H1 (cell line): Measurements from ENCODE around the gene COL19A1. TPM values are rescaled to one million over a fixed set of nuclear protein-coding genes. Genes with fewer than 3 reads are reported as not detected.

Experiments used
- CTCF ChIA-PET: fragments of 300-600 bp; sonication (Branson Sonifier 250); formaldehyde crosslinking; loops from one replicate; lab custom pipeline; 2021; ENCODE audit not compliant: partially characterized antibody; lab: Charles Lee
- POLR2A ChIA-PET: fragments of 300-600 bp; sonication (Branson Sonifier 250); formaldehyde crosslinking; loops from one replicate; lab custom pipeline; 2021; ENCODE audit warnings: inconsistent platforms; ENCODE audit not compliant: partially characterized antibody; lab: Charles Lee
- DNase-seq, 2 experiments: peaks; one replicate each; pipeline versions ENCODE4 v3.0.0 to v3.0.0-alpha.2; 2010 to 2022; ENCODE audit warnings: low spot score in 2 of 2, low read depth in 1 of 2, mixed read lengths in 1 of 2
- FAIRE-seq: peaks from 2 replicates; lab custom pipeline; 2011; peaks lifted over from hg19 to GRCh38; lab: Jason Lieb, UNC
- H2AFZ ChIP-seq: 2 replicates; pipeline ENCODE4 v1.8.1; 2012; ENCODE audit warnings: low read length, inconsistent platforms
- H2AK5ac ChIP-seq: 2 replicates; pipeline ENCODE4 v1.6.1; 2013; ENCODE audit warnings: low read depth, low read length
- H2BK120ac ChIP-seq: replicated peaks from 2 replicates; pipeline ENCODE3; 2013; ENCODE audit warnings: low read depth, low read length, inconsistent platforms
- H2BK12ac ChIP-seq: 2 replicates; pipeline ENCODE4 v1.6.1; 2013; ENCODE audit warnings: low read depth, low read length
- H2BK15ac ChIP-seq: 2 replicates; pipeline ENCODE4 v1.6.1; 2013; ENCODE audit warnings: low read length
- H2BK20ac ChIP-seq: 2 replicates; pipeline ENCODE4 v1.6.1; 2013; ENCODE audit warnings: low read length
- H2BK5ac ChIP-seq: 2 replicates; pipeline ENCODE4 v1.6.1; 2013; ENCODE audit warnings: low read depth, low read length
- H3K14ac ChIP-seq: 2 replicates; pipeline ENCODE4 v1.6.1; 2013; ENCODE audit warnings: inconsistent platforms; ENCODE audit not compliant: insufficient read length
- H3K18ac ChIP-seq: 2 replicates; pipeline ENCODE4 v1.6.1; 2013; ENCODE audit warnings: low read length; ENCODE audit errors: extremely low read depth
- H3K23ac ChIP-seq: 2 replicates; pipeline ENCODE4 v1.6.1; 2013; ENCODE audit warnings: inconsistent platforms; ENCODE audit not compliant: insufficient read length
- H3K23me2 ChIP-seq: 2 replicates; pipeline ENCODE4 v1.6.1; 2013; ENCODE audit warnings: low read depth, low read length
- H3K27ac ChIP-seq: 2 replicates; pipeline ENCODE4 v1.6.1; 2011; ENCODE audit warnings: low read depth, low read length, inconsistent platforms
- H3K27me3 ChIP-seq, 4 experiments: replicated peaks in 1 of 4; 1 replicate in 1 of 4; 2 replicates in 3 of 4; pipeline versions ENCODE4 v1.6.1 to v1.8.1; 2011 to 2013; ENCODE audit warnings: low read length in 3 of 4, mild to moderate bottlenecking in 3 of 4, inconsistent platforms in 2 of 4, mixed read lengths in 2 of 4, moderate library complexity in 1 of 4; ENCODE audit not compliant: control insufficient read depth in 3 of 4, insufficient read depth in 3 of 4; ENCODE audit errors: extremely low read depth in 1 of 4
- H3K36me3 ChIP-seq, 4 experiments: 2 replicates each; pipeline versions ENCODE4 v1.6.1 to v1.8.1; 2011 to 2013; ENCODE audit warnings: mild to moderate bottlenecking in 4 of 4, low read length in 3 of 4, moderate library complexity in 2 of 4, control low read depth in 1 of 4, inconsistent platforms in 1 of 4; ENCODE audit not compliant: insufficient read depth in 4 of 4, control insufficient read depth in 2 of 4
- H3K4ac ChIP-seq: replicated peaks from 2 replicates; pipeline ENCODE3; 2013; ENCODE audit warnings: low read length, low read depth, mixed read lengths, inconsistent platforms; ENCODE audit not compliant: insufficient read length
- H3K4me1 ChIP-seq, 4 experiments: replicated peaks in 1 of 4; 1 replicate in 1 of 4; 2 replicates in 3 of 4; pipeline versions ENCODE4 v1.6.1 to v1.8.1; 2011 to 2013; ENCODE audit warnings: low read length in 3 of 4, inconsistent platforms in 2 of 4, mixed read lengths in 1 of 4; ENCODE audit not compliant: insufficient read depth in 4 of 4, control insufficient read depth in 3 of 4
- H3K4me2 ChIP-seq, 2 experiments: 2 replicates each; pipeline versions ENCODE4 v1.6.1 to v1.8.1; 2011 to 2013; ENCODE audit warnings: low read depth in 2 of 2, low read length in 2 of 2, control low read depth in 1 of 2, inconsistent platforms in 1 of 2, mild to moderate bottlenecking in 1 of 2; ENCODE audit not compliant: insufficient read depth in 1 of 2
- H3K4me3 ChIP-seq, 4 experiments: fragments of 200-600, 300-600 bp in 1 of 4; sonication (generic), shearing (Covaris generic), sonication (Bioruptor Twin) in 1 of 4; 2 replicates each; pipeline versions ENCODE4 v1.5.1 to v1.8.1; 2011 to 2016; ENCODE audit warnings: low read length in 4 of 4, low read depth in 3 of 4, control low read depth in 2 of 4, inconsistent platforms in 2 of 4, mild to moderate bottlenecking in 2 of 4, mixed read lengths in 1 of 4, moderate library complexity in 1 of 4; ENCODE audit not compliant: insufficient read depth in 2 of 4; ENCODE audit errors: extremely low read depth in 1 of 4
- H3K56ac ChIP-seq: replicated peaks from 2 replicates; pipeline ENCODE3; 2013; ENCODE audit warnings: low read depth, mild to moderate bottlenecking, mixed read lengths, low read length, inconsistent platforms; ENCODE audit not compliant: insufficient read length
- H3K79me1 ChIP-seq: 2 replicates; pipeline ENCODE4 v1.6.1; 2013; ENCODE audit warnings: low read depth, low read length, control low read depth
- H3K79me2 ChIP-seq, 2 experiments: 2 replicates each; pipeline versions ENCODE4 v1.6.1 to v1.8.1; 2012 to 2013; ENCODE audit warnings: low read length in 2 of 2, mild to moderate bottlenecking in 2 of 2, inconsistent platforms in 1 of 2; ENCODE audit not compliant: insufficient read depth in 2 of 2, control insufficient read depth in 1 of 2
- H3K9ac ChIP-seq, 4 experiments: replicated peaks in 1 of 4; 1 replicate in 1 of 4; 2 replicates in 3 of 4; pipeline versions ENCODE4 v1.6.1 to v1.8.1; 2011 to 2013; ENCODE audit warnings: low read depth in 3 of 4, low read length in 3 of 4, control low read depth in 2 of 4, mild to moderate bottlenecking in 2 of 4, moderate library complexity in 2 of 4, inconsistent platforms in 1 of 4; ENCODE audit errors: extremely low read depth in 1 of 4
- H3K9me3 ChIP-seq, 2 experiments: 2 replicates each; pipeline versions ENCODE4 v1.6.1 to v1.8.1; 2012 to 2013; ENCODE audit warnings: mild to moderate bottlenecking in 2 of 2, moderate library complexity in 2 of 2, control low read depth in 1 of 2, inconsistent platforms in 1 of 2, low read depth in 1 of 2, low read length in 1 of 2, mixed read lengths in 1 of 2; ENCODE audit not compliant: insufficient read depth in 2 of 2
- H4K20me1 ChIP-seq, 2 experiments: replicated peaks in 1 of 2; 2 replicates each; pipeline versions ENCODE3 to v1.8.1; 2011 to 2013; ENCODE audit warnings: inconsistent platforms in 2 of 2, low read length in 2 of 2, mild to moderate bottlenecking in 1 of 2; ENCODE audit not compliant: insufficient read depth in 2 of 2, control insufficient read depth in 1 of 2
- H4K5ac ChIP-seq: 2 replicates; pipeline ENCODE4 v1.6.1; 2013; ENCODE audit warnings: low read length, low read depth, mixed read lengths, inconsistent platforms; ENCODE audit not compliant: insufficient read length
- H4K8ac ChIP-seq: 2 replicates; pipeline ENCODE4 v1.8.0; 2013; ENCODE audit warnings: mild to moderate bottlenecking, moderate library complexity, low read length, inconsistent platforms; ENCODE audit not compliant: insufficient read depth; ENCODE audit errors: extremely low read depth
- H4K91ac ChIP-seq: replicated peaks from 2 replicates; pipeline ENCODE3; 2013; ENCODE audit warnings: low read length, mixed read lengths, inconsistent platforms; ENCODE audit not compliant: insufficient read length
- CBX5 ChIP-seq: fragments of 300-800, 300-1000 bp; sonication (generic); IDR thresholded peaks from 2 replicates; pipeline ENCODE4 v1.7.1; 2016; ENCODE audit warnings: antibody characterized with exemption, low read length, low read depth
- EP300 ChIP-seq, 2 experiments: IDR thresholded peaks; 1 replicate in 1 of 2; 2 replicates in 1 of 2; pipeline ENCODE4 v1.6.1; 2011 to 2012; ENCODE audit warnings: low read depth in 2 of 2, low read length in 2 of 2, mild to moderate bottlenecking in 2 of 2, borderline replicate concordance in 1 of 2, inconsistent platforms in 1 of 2, moderate library complexity in 1 of 2
- HDAC2 ChIP-seq, 2 experiments: fragments of 300-600 bp in 1 of 2; sonication (generic) in 1 of 2; IDR thresholded peaks; 2 replicates each; pipeline ENCODE4 v1.6.1; 2011 to 2012; ENCODE audit warnings: low read depth in 2 of 2, low read length in 2 of 2, mild to moderate bottlenecking in 2 of 2, moderate library complexity in 2 of 2, borderline replicate concordance in 1 of 2, inconsistent platforms in 1 of 2
- KDM4A ChIP-seq: IDR thresholded peaks from one replicate; pipeline ENCODE4 v1.7.1; 2012; ENCODE audit warnings: low read depth, mild to moderate bottlenecking, moderate library complexity, low read length, inconsistent platforms; ENCODE audit not compliant: severe bottlenecking
- NANOG ChIP-seq: IDR thresholded peaks from 2 replicates; pipeline ENCODE4 v1.6.1; 2011; ENCODE audit warnings: low read length, low read depth, mild to moderate bottlenecking, inconsistent platforms; ENCODE audit not compliant: insufficient read depth, poor library complexity, severe bottlenecking
- POLR2AphosphoS5 ChIP-seq: IDR thresholded peaks from 2 replicates; pipeline ENCODE4 v1.6.1; 2011; ENCODE audit warnings: low read depth, low read length
- RAD21 ChIP-seq, 2 experiments: IDR thresholded peaks in 1 of 2; conservative IDR thresholded peaks in 1 of 2; 2 replicates each; pipeline ENCODE4 v1.6.1; 2011; ENCODE audit warnings: low read depth in 2 of 2, low read length in 2 of 2, improper control_type of control experiment in 1 of 2, inconsistent platforms in 1 of 2, mild to moderate bottlenecking in 1 of 2, moderate library complexity in 1 of 2
- RBBP5 ChIP-seq: IDR thresholded peaks from 2 replicates; pipeline ENCODE4 v1.7.1; 2012; ENCODE audit warnings: low read depth, mild to moderate bottlenecking, inconsistent platforms, low read length, moderate library complexity, borderline replicate concordance
- WGBS, 2 experiments: shearing (Covaris generic) in 1 of 2; methylation state at CpG; one replicate each; pipeline versions ENCODE4 v1.1.6 to v1.1.7; 2013 to 2015; ENCODE audit warnings: low lambda C conversion rate in 2 of 2, mixed read lengths in 2 of 2, inconsistent platforms in 1 of 2, low coverage in 1 of 2, missing lambda C conversion rate in 1 of 2; ENCODE audit not compliant: insufficient replicate concordance in 2 of 2, insufficient coverage in 1 of 2, insufficient read length in 1 of 2; ENCODE audit errors: extremely low coverage in 1 of 2, missing lambda C conversion rate in 1 of 2; 5-methylcytosine and 5-hydroxymethylcytosine counted together
- polyA plus RNA-seq, 7 experiments: library from polyadenylated mRNA; depleted of rRNA in 3 of 7; stranded (reverse) in 5 of 7; unstranded in 2 of 7; fragments of >200 nt in 5 of 7; fragments of 200-250 nt in 2 of 7; gene quantifications; 1 replicate in 5 of 7; 2 replicates in 1 of 7; 4 replicates in 1 of 7; pipeline versions ENCODE4 v1.2.1 to v1.2.3, GENCODE V29; 2011 to 2013; ENCODE audit warnings: missing spikeins in 2 of 7, mixed read lengths in 2 of 7
- total RNA-seq: library from RNA; stranded (reverse); fragmentation: NEBNext Ultra II Directional; extraction: Animal tissue kit (Norgen Biotek cat#: 25700); gene quantifications from 2 replicates; pipeline ENCODE4 v1.2.1, GENCODE V29; 2021
- TF ChIP-seq, protein P1 (sequence below): IDR thresholded peaks from 2 replicates; pipeline ENCODE4 v1.6.1; 2012; ENCODE audit warnings: inconsistent platforms
- TF ChIP-seq, protein P2 (sequence below), 3 experiments: IDR thresholded peaks; 1 replicate in 2 of 3; 2 replicates in 1 of 3; pipeline versions ENCODE4 v1.5.1 to v1.6.1; 2011; ENCODE audit warnings: low read length in 3 of 3, mild to moderate bottlenecking in 3 of 3, inconsistent platforms in 2 of 3, low read depth in 1 of 3, moderate library complexity in 1 of 3; ENCODE audit not compliant: insufficient read depth in 1 of 3; ENCODE audit errors: control extremely low read depth in 1 of 3

Gene COL19A1
- total and polyA plus RNA-seq, 2 of the 8 experiments (the other 6 are each of a cell fraction or from before 2014, with no cell fraction given): not detected

DNA sequence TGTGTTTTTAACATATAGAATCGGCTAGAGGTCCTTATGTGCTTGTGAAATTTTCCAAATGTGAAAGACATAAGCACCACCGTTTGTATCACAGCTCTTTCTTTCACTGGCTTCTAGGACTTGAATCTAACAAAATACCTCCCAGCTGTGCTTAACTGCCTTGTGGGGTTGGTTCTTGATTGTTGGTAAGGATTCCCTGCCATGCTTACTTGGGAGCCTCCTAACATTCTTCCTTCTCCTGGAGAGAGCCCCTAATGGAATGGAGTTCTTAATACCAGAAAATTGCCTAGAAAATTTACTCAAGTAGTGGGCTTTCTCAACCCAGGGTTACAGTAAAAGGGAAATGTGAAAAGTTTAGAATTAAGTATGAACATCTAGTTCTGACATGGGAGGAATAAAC lies 121.2 kb downstream of the COL19A1 start:
- H2BK120ac ChIP-seq: no peak overlapping the region
- no peak overlapping the region for H3K4me3 ChIP-seq
- no peak overlapping the region for H2AK5ac ChIP-seq
- no peak overlapping the region for H2BK5ac ChIP-seq
- ChIA-PET POLR2A (no interaction called here), CTCF (interaction anchor here (1.2 kb wide), 1 partner anchor 22 kb away, joined by 3 read pairs; no protein-coding TSS in a partner anchor)
- no peak overlapping the region for H2BK15ac ChIP-seq
- H3K27me3 ChIP-seq: no peaks in the 10 kb centered on the region
- no peak overlapping the region for H2BK12ac ChIP-seq
- DNase-seq (no peak), FAIRE-seq (no peak)
- H3K36me3 ChIP-seq: no peaks in the 10 kb centered on the region
- H3K23me2 ChIP-seq: no peaks in the 10 kb centered on the region
- H4K8ac ChIP-seq: no peak overlapping the region
- 77% methylated on average over 2 of the region's 2 CpGs; no CpG with 5 or more reads in 1 of the 2 experiments for WGBS, 2 experiments
- no peak overlapping the region for H3K14ac ChIP-seq
- no peak overlapping the region for H3K23ac ChIP-seq
- no peak overlapping the region for H3K4me2 ChIP-seq
- H3K56ac ChIP-seq: no peak overlapping the region
- H3K79me2 ChIP-seq: no peaks in the 10 kb centered on the region
- no peak overlapping the region for H3K4ac ChIP-seq
- no peaks in the 10 kb centered on the region for H3K4me1 ChIP-seq
- H3K9ac ChIP-seq: no peak overlapping the region
- H2AFZ ChIP-seq: peak overlapping the region; percentile 40; the same call in 1 of the 2 replicates
- H3K79me1 ChIP-seq: no peaks in the 10 kb centered on the region
- no peak overlapping the region for H2BK20ac ChIP-seq
- H3K9me3 ChIP-seq: no peaks in the 10 kb centered on the region
- no peak overlapping the region for H4K5ac ChIP-seq
- H3K18ac ChIP-seq: no peak overlapping the region
- no peak overlapping the region for H3K27ac ChIP-seq
- no peak overlapping the region for H4K91ac ChIP-seq
- H4K20me1 ChIP-seq: no peaks in the 10 kb centered on the region
- TF ChIP-seq RAD21 (IDR thresholded peaks at IDR 0.05 in 1 of 2, conservative IDR thresholded peaks at IDR 0.05 in 1 of 2; ENCODE audit: low read depth in 2 of 2, low read length in 2 of 2) (no peak), EP300 (IDR thresholded peaks at IDR 0.05; ENCODE audit: borderline replicate concordance in 1 of 2, low read depth in 2 of 2, low read length in 2 of 2) (no peak), POLR2AphosphoS5 (no peak), HDAC2 (IDR thresholded peaks at IDR 0.05; ENCODE audit: borderline replicate concordance in 1 of 2, low read depth in 2 of 2, low read length in 2 of 2) (no peak), KDM4A (no peak), RBBP5 (no peak), NANOG (no peak), CBX5 (no peak)
- TF ChIP-seq, protein P1, sequence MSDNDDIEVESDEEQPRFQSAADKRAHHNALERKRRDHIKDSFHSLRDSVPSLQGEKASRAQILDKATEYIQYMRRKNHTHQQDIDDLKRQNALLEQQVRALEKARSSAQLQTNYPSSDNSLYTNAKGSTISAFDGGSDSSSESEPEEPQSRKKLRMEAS: no peak
- TF ChIP-seq, protein P2, sequence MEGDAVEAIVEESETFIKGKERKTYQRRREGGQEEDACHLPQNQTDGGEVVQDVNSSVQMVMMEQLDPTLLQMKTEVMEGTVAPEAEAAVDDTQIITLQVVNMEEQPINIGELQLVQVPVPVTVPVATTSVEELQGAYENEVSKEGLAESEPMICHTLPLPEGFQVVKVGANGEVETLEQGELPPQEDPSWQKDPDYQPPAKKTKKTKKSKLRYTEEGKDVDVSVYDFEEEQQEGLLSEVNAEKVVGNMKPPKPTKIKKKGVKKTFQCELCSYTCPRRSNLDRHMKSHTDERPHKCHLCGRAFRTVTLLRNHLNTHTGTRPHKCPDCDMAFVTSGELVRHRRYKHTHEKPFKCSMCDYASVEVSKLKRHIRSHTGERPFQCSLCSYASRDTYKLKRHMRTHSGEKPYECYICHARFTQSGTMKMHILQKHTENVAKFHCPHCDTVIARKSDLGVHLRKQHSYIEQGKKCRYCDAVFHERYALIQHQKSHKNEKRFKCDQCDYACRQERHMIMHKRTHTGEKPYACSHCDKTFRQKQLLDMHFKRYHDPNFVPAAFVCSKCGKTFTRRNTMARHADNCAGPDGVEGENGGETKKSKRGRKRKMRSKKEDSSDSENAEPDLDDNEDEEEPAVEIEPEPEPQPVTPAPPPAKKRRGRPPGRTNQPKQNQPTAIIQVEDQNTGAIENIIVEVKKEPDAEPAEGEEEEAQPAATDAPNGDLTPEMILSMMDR (IDR thresholded peaks at IDR 0.05; ENCODE audit: control extremely low read depth in 1 of 3, insufficient read depth in 1 of 3, low read depth in 1 of 3, low read length in 3 of 3): no peak
